Liver (tissue), 9 donors: ENCODE results near the gene OMP. TPM values are rescaled to one million over a fixed set of nuclear protein-coding genes. Genes with fewer than 3 reads are reported as not detected.

Source experiments
- DNase-seq: peaks from one replicate; pipeline ENCODE4 v3.0.0-alpha.2; 2017; ENCODE audit warnings: low spot score
- H3K27ac ChIP-seq, 2 donors: one replicate each; pipeline ENCODE4 v1.7.0; 2013; ENCODE audit warnings: inconsistent platforms in 2 of 2, low read length in 2 of 2, control low read depth in 1 of 2, low read depth in 1 of 2, mild to moderate bottlenecking in 1 of 2
- H3K27me3 ChIP-seq, 4 donors: one replicate each; pipeline versions ENCODE4 v1.6.1 to v1.7.0; 2013; ENCODE audit warnings: low read length in 3 of 4, inconsistent platforms in 1 of 4, mild to moderate bottlenecking in 1 of 4, moderate library complexity in 1 of 4; ENCODE audit not compliant: control insufficient read depth in 4 of 4, insufficient read depth in 4 of 4
- H3K36me3 ChIP-seq, 4 donors: one replicate each; pipeline versions ENCODE4 v1.6.1 to v1.7.0; 2013; ENCODE audit warnings: low read length in 3 of 4, mild to moderate bottlenecking in 3 of 4, low read depth in 1 of 4, moderate library complexity in 1 of 4; ENCODE audit not compliant: control insufficient read depth in 4 of 4, insufficient read depth in 3 of 4
- H3K4me1 ChIP-seq, 4 donors: one replicate each; pipeline versions ENCODE4 v1.6.1 to v1.7.0; 2013; ENCODE audit warnings: low read length in 3 of 4, mild to moderate bottlenecking in 3 of 4, moderate library complexity in 1 of 4; ENCODE audit not compliant: control insufficient read depth in 4 of 4, insufficient read depth in 4 of 4
- H3K4me3 ChIP-seq, 3 donors: one replicate each; pipeline versions ENCODE4 v1.6.1 to v1.7.0; 2013; ENCODE audit warnings: low read length in 3 of 3, control low read depth in 1 of 3, low read depth in 1 of 3, mild to moderate bottlenecking in 1 of 3
- H3K9ac ChIP-seq, 2 donors: one replicate each; pipeline ENCODE4 v1.7.0; 2013; ENCODE audit warnings: low read length in 2 of 2, mild to moderate bottlenecking in 2 of 2, moderate library complexity in 2 of 2, control low read depth in 1 of 2, low read depth in 1 of 2
- H3K9me3 ChIP-seq, 4 donors: one replicate each; pipeline versions ENCODE4 v1.6.1 to v1.7.0; 2013; ENCODE audit warnings: low read length in 3 of 4; ENCODE audit not compliant: control insufficient read depth in 4 of 4
- ATF3 ChIP-seq: IDR thresholded peaks from 2 replicates; pipeline ENCODE4 v1.6.1; 2016; ENCODE audit warnings: antibody characterized with exemption
- EGR1 ChIP-seq, 2 donors: IDR thresholded peaks; 2 replicates each; pipeline ENCODE4 v1.6.1; 2016 to 2018; ENCODE audit warnings: antibody characterized with exemption in 2 of 2, low read depth in 2 of 2
- FOXA1 ChIP-seq: IDR thresholded peaks from 2 replicates; pipeline ENCODE4 v1.6.1; 2016; ENCODE audit warnings: antibody characterized with exemption
- FOXA2 ChIP-seq: IDR thresholded peaks from 2 replicates; pipeline ENCODE4 v1.6.1; 2016; ENCODE audit warnings: antibody characterized with exemption
- GABPA ChIP-seq, 2 donors: IDR thresholded peaks in 1 of 2; conservative IDR thresholded peaks in 1 of 2; 2 replicates each; pipeline ENCODE4 v1.6.1; 2016; ENCODE audit warnings: antibody characterized with exemption in 2 of 2, mild to moderate bottlenecking in 1 of 2, moderate library complexity in 1 of 2
- HNF4A ChIP-seq, 2 donors: conservative IDR thresholded peaks; 2 replicates each; pipeline ENCODE4 v1.6.1; 2016; ENCODE audit warnings: antibody characterized with exemption in 2 of 2, mild to moderate bottlenecking in 2 of 2
- HNF4G ChIP-seq: IDR thresholded peaks from 2 replicates; pipeline ENCODE4 v1.6.1; 2016; ENCODE audit warnings: antibody characterized with exemption
- JUND ChIP-seq, 2 donors: IDR thresholded peaks; 2 replicates each; pipeline ENCODE4 v1.6.1; 2016; ENCODE audit warnings: antibody characterized with exemption in 2 of 2
- RAD21 ChIP-seq, 2 donors: IDR thresholded peaks; 2 replicates each; pipeline ENCODE4 v1.6.1; 2016; ENCODE audit warnings: antibody characterized with exemption in 2 of 2, mild to moderate bottlenecking in 2 of 2
- REST ChIP-seq: IDR thresholded peaks from 2 replicates; pipeline ENCODE4 v1.6.1; 2016; ENCODE audit warnings: antibody characterized with exemption, mild to moderate bottlenecking
- SP1 ChIP-seq: IDR thresholded peaks from 2 replicates; pipeline ENCODE4 v1.6.1; 2018; ENCODE audit warnings: antibody characterized with exemption, mild to moderate bottlenecking
- TAF1 ChIP-seq: conservative IDR thresholded peaks from 2 replicates; pipeline ENCODE4 v1.6.1; 2016; ENCODE audit warnings: antibody characterized with exemption, mild to moderate bottlenecking
- YY1 ChIP-seq: IDR thresholded peaks from 2 replicates; pipeline ENCODE4 v1.6.1; 2016; ENCODE audit warnings: antibody characterized with exemption, mild to moderate bottlenecking
- ZBTB33 ChIP-seq: IDR thresholded peaks from 2 replicates; pipeline ENCODE4 v1.6.1; 2016; ENCODE audit warnings: antibody characterized with exemption
- WGBS: extraction: QIAGEN DNeasy Blood & Tissue Kit; methylation state at CpG from one replicate; pipeline ENCODE4 v1.1.7; 2013; 5-methylcytosine and 5-hydroxymethylcytosine counted together
- polyA plus RNA-seq, 2 donors: library from polyadenylated mRNA; stranded (reverse) in 1 of 2; unstranded in 1 of 2; fragments of 200-250 nt in 1 of 2; fragments of >200 nt in 1 of 2; fragmentation: Nextera tagmentation in 1 of 2; extraction: Ambion mirVana in 1 of 2; gene quantifications; one replicate each; pipeline versions ENCODE4 v1.2.1 to v1.2.3, GENCODE V29; 2013 to 2015
- total RNA-seq, 2 donors: library from RNA; depleted of rRNA; stranded (reverse); fragments of >200 nt; gene quantifications; one replicate each; pipeline ENCODE4 v1.2.3, GENCODE V29; 2014
- donor health status: healthy.
- donor health status: healthy.
- donor health status: healthy.
- donor health status: healthy.
- donor health status: healthy.

Gene OMP
- total and polyA plus RNA-seq, 4 donors: 0.24 to 0.75 (median 0.65) TPM; not detected in 1

- Histone ChIP-seq H3K36me3 (no peaks in the 10 kb centered on the region), H3K9me3 (no peaks in the 10 kb centered on the region), H3K27me3 (no peaks in the 10 kb centered on the region), H3K4me1 (peaks cover 12 to 35% (median 21%) of the 10 kb centered on the region in 4 donors), H3K4me3 (no peak overlapping the region), H3K9ac (no peak overlapping the region), H3K27ac (no peak overlapping the region)
- TF ChIP-seq REST: no peak
- TF ChIP-seq HNF4A (conservative IDR thresholded peaks at IDR 0.05): no peak
- no peak for TF ChIP-seq EGR1 (IDR thresholded peaks at IDR 0.05; ENCODE audit: low read depth in 2 of 2)
- TF ChIP-seq RAD21 (IDR thresholded peaks at IDR 0.05): no peak
- DNase-seq: no peak
- 92% methylated on average over 10 of the region's 10 CpGs for WGBS
These were observed 43.8 kb downstream of the OMP start for GRCh38 chr11:77146261-77147035.

- no peak overlapping the region for H3K27ac ChIP-seq
- no peak overlapping the region for H3K9ac ChIP-seq
- H3K36me3 ChIP-seq: no peaks in the 10 kb centered on the region
- peaks cover 12 to 35% (median 21%) of the 10 kb centered on the region in 4 donors for H3K4me1 ChIP-seq
- no peak for TF ChIP-seq GABPA (IDR thresholded peaks at IDR 0.05 in 1 of 2, conservative IDR thresholded peaks at IDR 0.05 in 1 of 2)
- TF ChIP-seq REST: no peak
- TF ChIP-seq ZBTB33: no peak
- TF ChIP-seq YY1: no peak
- no peak for TF ChIP-seq FOXA2
- no peak for TF ChIP-seq TAF1
- TF ChIP-seq HNF4A (conservative IDR thresholded peaks at IDR 0.05): no peak
- no peak for TF ChIP-seq FOXA1
- no peak for TF ChIP-seq JUND (IDR thresholded peaks at IDR 0.05)
- no peak for TF ChIP-seq HNF4G
- TF ChIP-seq ATF3: no peak
- TF ChIP-seq SP1: no peak
- DNase-seq: no peak
- WGBS: 89% methylated on average over 1 of the region's 1 CpG
- H3K4me3 ChIP-seq: no peak overlapping the region
- no peaks in the 10 kb centered on the region for H3K27me3 ChIP-seq
- H3K9me3 ChIP-seq: no peaks in the 10 kb centered on the region
These were observed 44.3 kb downstream of the OMP start for GRCh38 chr11:77147036-77147315.
